Inferior parietal cortex (tissue), 1 donor: ENCODE results near the gene NMRAL1.

Experiments used
- DNase-seq: peaks from one replicate; pipeline ENCODE4 v3.0.0-alpha.2; 2016; ENCODE audit errors: extremely low spot score

The NMRAL1 gene

GRCh38 chr16:4465977-4466779 lies 8.2 kb downstream of the NMRAL1 start:
- no peak for DNase-seq

DNA sequence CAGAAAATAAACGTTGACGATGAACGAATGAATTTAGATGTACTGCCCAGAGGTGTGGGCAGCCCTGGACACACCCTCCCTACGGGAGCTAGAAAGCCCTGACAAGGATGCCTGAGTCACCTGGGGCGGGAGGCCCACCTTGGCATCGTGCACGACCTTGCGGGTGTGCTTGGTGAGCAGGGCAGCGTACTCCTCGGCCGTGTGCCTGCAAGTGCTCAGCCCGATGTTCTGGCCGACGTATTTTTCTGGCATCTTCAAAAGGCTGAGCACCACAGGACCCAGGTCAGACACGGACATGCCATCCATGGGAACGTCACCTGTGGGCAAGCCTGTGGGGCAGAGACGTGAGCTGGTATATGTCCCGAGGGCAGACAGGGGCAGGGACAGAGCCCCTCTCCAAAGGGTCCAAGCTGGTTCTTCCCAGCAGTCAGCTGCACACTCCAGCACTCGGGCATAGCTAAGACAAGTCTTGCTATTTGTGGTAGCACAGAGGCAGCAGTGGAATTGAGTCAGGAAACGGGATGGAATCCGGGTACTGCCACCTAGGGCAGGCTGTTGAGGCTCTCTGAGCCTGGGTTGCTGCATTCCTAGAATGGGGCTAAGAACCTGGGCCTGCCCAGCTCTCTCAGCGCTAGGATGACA lies 10.8 kb downstream of the NMRAL1 start:
- DNase-seq, result no peak

DNA sequence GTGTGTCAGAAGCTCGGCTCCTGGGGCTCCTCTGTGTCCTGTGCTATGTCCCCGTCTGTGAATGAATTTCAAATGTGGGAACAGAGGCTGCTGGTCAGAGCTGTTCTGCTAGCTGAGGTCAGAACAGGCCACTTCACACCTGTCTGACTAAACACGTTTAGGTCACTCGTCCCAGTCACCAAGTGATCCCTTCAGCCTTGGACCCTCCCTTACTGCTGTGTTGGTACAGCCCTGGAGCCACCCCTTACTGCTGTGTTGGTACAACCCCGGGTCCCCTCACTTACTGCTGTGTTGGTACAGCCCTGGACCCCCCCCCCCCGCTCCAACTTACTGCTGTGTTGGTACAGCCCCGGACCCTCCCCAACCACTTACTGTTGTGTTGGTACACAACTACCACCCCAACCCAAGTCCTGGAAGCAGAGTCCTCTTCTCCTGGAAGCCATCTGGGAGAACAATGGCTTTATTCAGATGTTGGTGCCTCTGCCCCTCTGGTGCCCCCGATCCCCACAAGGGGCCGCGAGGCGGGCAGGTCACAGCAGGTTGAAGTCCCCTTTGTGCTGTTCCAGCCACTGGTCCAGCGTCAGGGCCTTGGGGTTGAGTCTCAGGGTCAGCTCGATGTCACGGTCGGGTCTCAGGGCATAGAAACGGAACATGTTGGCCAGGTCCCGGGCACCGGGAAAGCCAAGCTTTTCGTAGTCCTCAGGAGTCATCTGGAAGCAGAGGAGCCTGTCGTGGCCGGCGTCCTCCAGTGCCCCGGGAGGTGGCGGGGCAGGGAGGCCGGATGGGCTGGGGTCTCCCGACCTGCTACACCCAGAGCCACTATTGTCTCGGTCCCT lies 13.0 kb downstream of the NMRAL1 start:
- no peak for DNase-seq

DNA sequence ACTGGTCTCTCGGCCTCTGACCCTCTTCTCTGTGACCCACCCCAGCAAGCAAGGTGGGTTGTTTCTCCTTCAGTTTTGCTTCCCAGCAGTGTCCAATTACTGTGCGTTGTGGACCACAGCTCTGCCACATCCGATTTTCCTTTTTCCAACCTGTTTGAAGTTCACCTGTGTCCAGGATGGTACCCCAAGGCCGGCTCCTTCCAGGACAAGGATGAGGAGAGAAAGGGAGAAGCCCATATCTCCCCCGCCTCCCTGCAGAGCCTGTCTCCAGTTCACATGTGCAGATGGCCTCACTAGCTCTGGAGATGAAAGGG lies 13.5 kb downstream of the NMRAL1 start:
- no peak for DNase-seq

GRCh38 chr16:4455951-4456350 lies 18.5 kb downstream of the NMRAL1 start:
- no peak for DNase-seq

DNA sequence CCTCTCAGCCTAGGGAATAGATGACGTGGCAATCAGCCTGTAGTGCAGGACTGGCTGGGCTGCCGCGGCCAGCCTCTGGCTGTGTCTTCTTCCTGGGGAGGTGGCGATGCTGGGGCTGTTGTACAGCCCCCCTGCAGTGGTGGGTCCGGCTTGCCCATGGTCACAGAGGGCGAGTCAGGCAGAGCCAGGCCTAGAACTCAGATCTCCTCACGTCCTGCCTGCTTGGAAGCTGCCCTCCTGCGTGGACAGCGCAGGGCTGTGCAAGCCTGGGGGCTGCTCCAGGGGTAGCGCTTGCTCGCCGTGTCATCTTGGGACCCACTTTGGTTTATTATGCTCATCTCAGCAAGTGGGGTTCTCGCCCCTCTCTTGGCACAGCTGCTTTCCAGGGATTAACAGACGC lies 19.3 kb downstream of the NMRAL1 start:
- DNase-seq, result no peak

- DNase-seq, result no peak
Measured at GRCh38 chr16:4454623-4455022, 19.8 kb downstream of the NMRAL1 start.

GRCh38 chr16:4452674-4453073 lies 21.8 kb downstream of the NMRAL1 start:
- DNase-seq, result no peak

DNA sequence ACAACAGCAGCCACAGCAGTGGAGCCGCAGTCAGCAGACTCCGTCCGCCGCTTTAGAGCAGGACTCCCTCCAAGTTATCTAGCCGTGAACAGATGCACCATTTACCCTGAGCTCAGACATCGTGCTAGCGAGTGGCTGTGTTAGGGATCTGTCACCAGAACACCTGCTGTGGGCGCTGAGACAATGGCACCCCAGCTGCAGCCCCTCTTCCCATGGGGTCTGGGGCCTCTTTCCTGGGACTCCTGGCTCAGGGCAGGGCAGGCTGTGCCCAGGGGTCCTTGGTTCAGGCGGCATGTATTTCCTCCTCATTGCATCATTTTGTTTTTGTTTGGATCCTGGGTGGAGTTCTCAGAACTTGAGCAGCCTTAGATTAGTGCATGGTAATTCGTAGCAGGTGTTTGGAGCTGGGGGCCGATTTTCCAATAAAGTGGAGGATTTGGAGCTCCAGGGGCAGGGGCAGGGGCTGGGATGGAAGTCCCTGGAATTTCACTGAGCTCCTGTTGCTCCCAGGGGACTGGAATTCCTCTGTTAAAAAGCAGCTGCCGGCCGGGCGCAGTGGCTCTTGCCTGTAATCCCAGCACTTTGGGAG lies 23.4 kb downstream of the NMRAL1 start:
- no peak for DNase-seq

GRCh38 chr16:4450430-4450829 lies 24.0 kb downstream of the NMRAL1 start:
- DNase-seq, result no peak

GRCh38 chr16:4443986-4444385 lies 30.4 kb downstream of the NMRAL1 start:
- DNase-seq, result no peak

GRCh38 chr16:4443271-4443670 lies 31.2 kb downstream of the NMRAL1 start:
- DNase-seq, result no peak

DNA sequence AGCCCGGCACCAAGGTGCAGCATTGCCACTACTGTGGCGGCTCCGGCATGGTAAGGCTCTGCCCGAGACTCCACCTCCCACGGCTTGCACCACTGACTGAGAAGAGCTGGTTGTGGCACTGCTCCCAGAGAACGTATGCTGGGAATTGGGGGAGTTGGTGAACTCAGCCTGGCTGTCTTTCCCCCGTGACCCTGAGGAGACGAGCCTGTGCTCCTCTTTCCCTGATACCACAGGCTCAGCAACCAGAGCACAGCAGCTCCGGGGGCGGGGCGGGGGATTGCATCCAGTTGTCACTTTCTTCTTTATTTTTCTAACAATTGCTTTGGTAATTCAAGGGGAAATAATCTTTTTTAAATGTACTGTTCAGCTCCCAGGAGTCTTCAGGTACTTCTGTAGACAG lies 32.1 kb downstream of the NMRAL1 start:
- no peak for DNase-seq

GRCh38 chr16:4437366-4437765 lies 37.1 kb downstream of the NMRAL1 start:
- DNase-seq, result no peak

DNA sequence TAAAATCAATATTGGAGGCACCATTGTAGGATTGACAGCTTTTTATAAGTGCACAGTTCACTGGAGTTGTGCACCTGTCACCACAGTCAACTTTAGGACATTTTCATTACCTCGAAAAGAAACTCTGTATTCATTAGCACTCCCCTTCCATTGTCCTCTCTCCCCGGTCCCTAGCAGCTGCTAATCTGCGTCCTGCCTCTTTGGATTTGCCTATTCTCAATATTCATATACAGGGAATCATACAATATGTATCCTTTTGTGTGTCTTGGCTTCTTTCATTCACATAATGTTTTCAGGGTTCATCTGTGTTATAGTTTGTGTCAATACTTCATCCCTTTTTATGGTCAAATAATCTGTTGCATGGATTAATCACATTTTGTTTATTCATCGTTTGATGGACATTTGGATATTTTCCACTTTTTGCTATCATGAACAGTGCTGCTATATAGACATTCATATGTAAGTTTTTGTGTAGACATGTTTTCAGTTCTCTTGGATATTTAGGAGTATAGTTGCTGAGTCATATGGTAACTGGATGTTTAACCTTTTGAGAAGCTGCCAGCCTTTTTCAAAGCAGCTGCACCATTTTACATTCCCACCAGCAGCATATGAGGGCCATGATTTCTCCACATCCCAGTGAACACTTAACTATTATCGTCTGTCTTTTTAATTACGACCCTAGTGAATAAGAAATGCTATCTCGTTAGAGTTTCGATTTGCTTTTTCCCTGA lies 38.9 kb downstream of the NMRAL1 start:
- no peak for DNase-seq

DNA sequence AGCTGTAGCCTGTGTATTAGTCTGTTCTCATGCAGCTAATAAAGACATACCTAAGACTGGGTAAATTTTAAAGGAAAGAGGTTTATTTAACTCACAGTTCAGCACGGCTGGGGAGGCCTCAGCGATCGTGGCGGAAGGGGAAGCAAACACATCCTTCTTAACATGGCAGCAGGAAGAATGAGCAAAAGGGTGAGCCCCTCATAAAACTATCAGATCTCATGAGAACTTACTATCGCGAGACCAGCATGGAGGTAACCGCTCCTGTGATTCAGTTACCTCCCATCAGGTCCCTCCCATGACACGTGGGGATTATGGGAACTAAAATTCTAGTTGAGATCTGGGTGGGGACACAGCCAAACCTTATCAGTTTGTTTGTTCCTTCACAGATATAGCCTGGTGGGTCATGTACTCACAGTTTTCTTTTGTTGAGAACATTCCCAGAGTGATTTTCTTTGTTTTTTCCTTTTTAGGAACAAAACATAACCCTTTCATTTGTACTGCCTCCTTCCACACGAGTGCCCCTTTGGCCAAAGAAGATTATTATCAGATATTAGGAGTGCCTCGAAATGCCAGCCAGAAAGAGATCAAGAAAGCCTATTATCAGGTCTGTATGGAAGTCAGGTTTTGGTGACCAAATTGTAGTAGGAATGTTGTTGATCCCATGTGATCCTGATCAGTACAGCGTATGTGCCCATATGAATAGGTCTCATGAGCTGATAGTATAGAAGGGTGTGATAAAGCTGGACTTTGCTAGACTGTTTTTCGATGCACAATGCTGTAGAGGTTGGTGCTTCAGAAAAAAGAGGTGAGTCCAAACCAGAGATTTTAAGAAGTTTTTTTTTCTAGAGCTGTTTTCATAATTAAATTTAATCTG lies 40.3 kb downstream of the NMRAL1 start:
- DNase-seq, result no peak

DNA sequence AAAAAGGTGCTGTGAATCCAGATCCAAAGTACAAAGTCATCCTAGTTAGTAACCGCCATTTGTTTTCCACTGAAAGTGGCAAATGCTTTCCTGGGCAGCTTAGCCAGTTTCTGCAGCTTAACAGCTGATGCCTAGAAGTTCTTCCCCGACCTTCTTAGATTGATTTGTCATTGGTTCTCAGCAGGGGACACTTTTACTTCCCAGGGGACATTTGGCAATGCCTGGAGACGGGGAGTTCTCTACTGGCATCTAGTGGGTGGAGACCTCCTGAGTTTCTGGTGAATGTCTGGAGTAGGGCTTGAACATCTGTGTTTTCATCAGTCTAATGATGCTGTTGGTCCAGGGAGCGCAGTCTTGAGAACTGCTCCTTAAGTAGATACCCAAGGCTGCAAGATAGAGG lies 41.2 kb downstream of the NMRAL1 start:
- no peak for DNase-seq

GRCh38 chr16:4431023-4431422 lies 43.4 kb downstream of the NMRAL1 start:
- DNase-seq, result no peak

GRCh38 chr16:4428500-4428899 lies 45.9 kb downstream of the NMRAL1 start:
- DNase-seq, result no peak

DNA sequence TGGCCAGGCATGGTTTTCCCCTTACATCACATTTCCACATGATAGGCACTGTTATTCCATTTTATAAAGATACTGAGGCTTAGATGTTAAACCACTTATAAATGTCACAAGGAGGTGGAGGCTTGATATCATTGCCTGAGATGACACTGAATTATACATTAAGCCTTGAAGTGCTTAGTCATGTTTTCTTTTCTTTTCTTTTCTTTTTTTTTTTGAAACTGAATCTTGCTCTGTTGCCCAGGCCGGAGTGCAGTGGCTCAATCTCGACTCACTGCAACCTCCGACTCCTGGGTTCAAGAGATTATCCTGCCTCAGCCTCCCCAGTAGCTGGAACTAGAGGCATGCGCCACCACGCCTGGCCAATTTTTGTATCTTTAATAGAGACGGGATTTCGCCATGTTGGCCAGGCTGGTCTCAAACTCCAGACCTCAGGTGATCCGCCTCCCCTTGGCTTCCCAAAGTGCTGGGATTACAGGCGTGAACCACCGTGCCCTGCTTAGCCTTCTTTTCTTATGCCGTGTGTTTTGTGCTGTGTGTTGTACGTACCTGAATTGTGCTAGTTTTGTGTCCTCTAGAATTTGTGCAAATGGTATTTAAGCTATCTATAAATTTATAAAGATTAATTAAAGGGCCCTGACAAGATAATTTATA lies 47.6 kb downstream of the NMRAL1 start:
- no peak for DNase-seq
